Osteocyte (in vitro differentiated cells): Measurements from ENCODE around the gene PYROXD2. TPM values are rescaled to one million over a fixed set of nuclear protein-coding genes. Genes with fewer than 3 reads are reported as not detected.
A peak's percentile ranks its signal among the peaks of the same experiment; 100 is the strongest.

Experiments
- DNase-seq: peaks from one replicate; pipeline ENCODE4 v3.0.0; 2021; ENCODE audit warnings: mixed read lengths; ENCODE audit not compliant: unreplicated experiment; ENCODE audit errors: extremely low spot score
- H3K27ac Mint-ChIP-seq: one replicate; pipeline ENCODE4 v1.8.0; 2021; ENCODE audit warnings: mild to moderate bottlenecking, mixed read lengths; ENCODE audit not compliant: unreplicated experiment
- H3K27me3 Mint-ChIP-seq: one replicate; pipeline ENCODE4 v1.8.0; 2021; ENCODE audit warnings: mixed read lengths; ENCODE audit not compliant: unreplicated experiment
- H3K36me3 Mint-ChIP-seq: one replicate; pipeline ENCODE4 v1.8.0; 2021; ENCODE audit warnings: mixed read lengths; ENCODE audit not compliant: unreplicated experiment
- H3K4me1 Mint-ChIP-seq: one replicate; pipeline ENCODE4 v1.8.0; 2021; ENCODE audit warnings: mixed read lengths; ENCODE audit not compliant: unreplicated experiment
- H3K4me3 Mint-ChIP-seq: one replicate; pipeline ENCODE4 v1.8.0; 2021; ENCODE audit warnings: mild to moderate bottlenecking, moderate library complexity, mixed read lengths; ENCODE audit not compliant: unreplicated experiment
- H3K9me3 Mint-ChIP-seq: one replicate; pipeline ENCODE4 v1.8.0; 2021; ENCODE audit warnings: mixed read lengths; ENCODE audit not compliant: unreplicated experiment
- total RNA-seq: library from RNA; stranded (reverse); gene quantifications from 2 replicates; pipeline ENCODE4 v1.2.1, GENCODE V29; 2021
- TF ChIP-seq, protein P1 (sequence below): fragments of 200-600 bp; sonication (generic); IDR thresholded peaks from 2 replicates; pipeline ENCODE4 v1.5.0; 2021; ENCODE audit warnings: antibody characterized with exemption, mild to moderate bottlenecking, moderate library complexity

Gene PYROXD2
- total RNA-seq, 1 donor from 2014 or later, result 4.6 TPM

DNA sequence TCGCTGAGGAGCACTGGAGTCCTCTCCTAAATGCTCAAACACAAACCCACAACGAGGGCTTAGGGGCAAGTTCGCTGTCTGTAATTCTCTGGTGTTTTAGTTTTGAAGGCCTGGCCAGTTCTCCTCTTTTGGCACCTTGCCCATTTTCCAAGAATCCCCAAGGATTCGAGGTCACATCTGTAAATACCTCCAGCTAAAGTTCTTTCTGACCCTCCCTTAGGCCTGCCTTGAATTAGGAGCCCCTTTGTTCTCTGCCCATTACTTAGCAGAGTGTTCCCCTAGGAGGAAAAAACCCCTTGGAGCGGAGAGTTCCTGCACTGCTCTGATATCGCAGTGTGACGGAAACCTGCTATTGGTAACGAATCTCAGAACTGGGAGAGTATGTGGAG, 743 bp upstream of the PYROXD2 start:
- H3K9me3 Mint-ChIP-seq, result no peaks in the 10 kb centered on the region
- peak overlapping the region; percentile 82 for H3K27ac Mint-ChIP-seq
- no peaks in the 10 kb centered on the region for H3K27me3 Mint-ChIP-seq
- peaks cover 24% of the 10 kb centered on the region for H3K4me1 Mint-ChIP-seq
- H3K4me3 Mint-ChIP-seq, result no peak overlapping the region
- no peak for DNase-seq
- TF ChIP-seq, protein P1, sequence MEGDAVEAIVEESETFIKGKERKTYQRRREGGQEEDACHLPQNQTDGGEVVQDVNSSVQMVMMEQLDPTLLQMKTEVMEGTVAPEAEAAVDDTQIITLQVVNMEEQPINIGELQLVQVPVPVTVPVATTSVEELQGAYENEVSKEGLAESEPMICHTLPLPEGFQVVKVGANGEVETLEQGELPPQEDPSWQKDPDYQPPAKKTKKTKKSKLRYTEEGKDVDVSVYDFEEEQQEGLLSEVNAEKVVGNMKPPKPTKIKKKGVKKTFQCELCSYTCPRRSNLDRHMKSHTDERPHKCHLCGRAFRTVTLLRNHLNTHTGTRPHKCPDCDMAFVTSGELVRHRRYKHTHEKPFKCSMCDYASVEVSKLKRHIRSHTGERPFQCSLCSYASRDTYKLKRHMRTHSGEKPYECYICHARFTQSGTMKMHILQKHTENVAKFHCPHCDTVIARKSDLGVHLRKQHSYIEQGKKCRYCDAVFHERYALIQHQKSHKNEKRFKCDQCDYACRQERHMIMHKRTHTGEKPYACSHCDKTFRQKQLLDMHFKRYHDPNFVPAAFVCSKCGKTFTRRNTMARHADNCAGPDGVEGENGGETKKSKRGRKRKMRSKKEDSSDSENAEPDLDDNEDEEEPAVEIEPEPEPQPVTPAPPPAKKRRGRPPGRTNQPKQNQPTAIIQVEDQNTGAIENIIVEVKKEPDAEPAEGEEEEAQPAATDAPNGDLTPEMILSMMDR, result no peak
- H3K36me3 Mint-ChIP-seq, result peaks cover 9% of the 10 kb centered on the region

- peak overlapping the region; percentile 75 for H3K4me3 Mint-ChIP-seq
- TF ChIP-seq, protein P1, result no peak
- H3K4me1 Mint-ChIP-seq, result peaks cover 24% of the 10 kb centered on the region
- peak overlapping the region; percentile 80 for H3K27ac Mint-ChIP-seq
- H3K36me3 Mint-ChIP-seq, result peaks cover 6% of the 10 kb centered on the region
- H3K9me3 Mint-ChIP-seq, result no peaks in the 10 kb centered on the region
- DNase-seq, result no peak
- H3K27me3 Mint-ChIP-seq, result no peaks in the 10 kb centered on the region
Observed at GRCh38 chr10:98414578-98414931, 427 bp downstream of the PYROXD2 start.

GRCh38 chr10:98411768-98412167, 3.2 kb downstream of the PYROXD2 start:
- DNase-seq, result no peak
- Mint-ChIP-seq H3K4me3 (no peak overlapping the region), H3K27ac (no peak overlapping the region), H3K4me1 (peaks cover 24% of the 10 kb centered on the region), H3K27me3 (no peaks in the 10 kb centered on the region), H3K9me3 (no peaks in the 10 kb centered on the region), H3K36me3 (no peaks in the 10 kb centered on the region)
- TF ChIP-seq, protein P1, result no peak

DNA sequence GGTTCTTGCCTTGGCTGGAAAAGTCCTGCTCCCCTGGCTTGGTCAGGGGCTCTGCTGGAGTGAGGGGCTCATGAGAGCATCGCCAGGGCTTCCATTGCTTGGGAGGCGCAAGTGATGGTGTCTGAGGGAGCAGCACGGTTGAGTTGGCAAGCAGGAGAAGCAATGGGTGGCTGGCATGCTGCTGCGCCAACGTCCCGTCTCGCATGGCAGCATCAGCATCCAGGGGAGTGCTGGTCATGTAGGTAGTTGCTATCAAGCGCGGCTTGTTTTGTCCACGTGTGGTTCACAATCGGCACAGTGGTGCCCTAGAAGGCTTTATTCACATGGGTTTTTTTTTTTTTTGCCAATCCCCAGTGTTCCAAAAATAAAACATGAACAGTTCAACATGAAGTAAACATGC, 3.8 kb downstream of the PYROXD2 start:
- H3K27me3 Mint-ChIP-seq, result no peaks in the 10 kb centered on the region
- peaks cover 24% of the 10 kb centered on the region for H3K4me1 Mint-ChIP-seq
- no peak for DNase-seq
- no peak overlapping the region for H3K27ac Mint-ChIP-seq
- no peaks in the 10 kb centered on the region for H3K9me3 Mint-ChIP-seq
- no peak overlapping the region for H3K4me3 Mint-ChIP-seq
- TF ChIP-seq, protein P1, result no peak
- no peaks in the 10 kb centered on the region for H3K36me3 Mint-ChIP-seq

DNA sequence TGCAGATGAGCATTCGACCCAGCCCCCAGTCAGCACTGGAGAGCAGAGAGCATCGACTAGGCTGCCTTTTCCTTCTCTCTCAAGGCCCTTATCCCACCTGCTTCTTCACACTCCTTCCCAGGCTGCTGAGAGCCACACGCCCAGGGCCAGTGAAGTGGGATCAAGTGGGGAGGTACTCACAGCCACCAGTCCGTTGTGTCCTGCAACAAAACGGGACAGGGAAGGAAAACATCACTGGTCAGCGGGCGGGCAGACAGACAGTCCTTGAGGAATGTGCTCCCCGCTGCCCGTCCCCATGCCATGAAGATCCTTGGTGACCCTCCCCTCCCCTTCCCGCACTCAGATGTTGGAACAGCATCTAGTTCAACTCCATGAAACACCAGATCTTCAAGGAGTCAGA, 4.2 kb downstream of the PYROXD2 start:
- H3K36me3 Mint-ChIP-seq, result no peaks in the 10 kb centered on the region
- H3K27me3 Mint-ChIP-seq, result no peaks in the 10 kb centered on the region
- TF ChIP-seq, protein P1, result no peak
- DNase-seq, result no peak
- H3K27ac Mint-ChIP-seq, result no peak overlapping the region
- H3K9me3 Mint-ChIP-seq, result no peaks in the 10 kb centered on the region
- H3K4me1 Mint-ChIP-seq, result peaks cover 21% of the 10 kb centered on the region
- no peak overlapping the region for H3K4me3 Mint-ChIP-seq
